ENCODE results near the gene RNFT2.

The RNFT2 gene

GRCh38 chr12:116790066-116790465 lies 52.0 kb downstream of the RNFT2 start:
- H3K27ac ChIP-seq, result no peak overlapping the region
- TF ChIP-seq, protein P1, sequence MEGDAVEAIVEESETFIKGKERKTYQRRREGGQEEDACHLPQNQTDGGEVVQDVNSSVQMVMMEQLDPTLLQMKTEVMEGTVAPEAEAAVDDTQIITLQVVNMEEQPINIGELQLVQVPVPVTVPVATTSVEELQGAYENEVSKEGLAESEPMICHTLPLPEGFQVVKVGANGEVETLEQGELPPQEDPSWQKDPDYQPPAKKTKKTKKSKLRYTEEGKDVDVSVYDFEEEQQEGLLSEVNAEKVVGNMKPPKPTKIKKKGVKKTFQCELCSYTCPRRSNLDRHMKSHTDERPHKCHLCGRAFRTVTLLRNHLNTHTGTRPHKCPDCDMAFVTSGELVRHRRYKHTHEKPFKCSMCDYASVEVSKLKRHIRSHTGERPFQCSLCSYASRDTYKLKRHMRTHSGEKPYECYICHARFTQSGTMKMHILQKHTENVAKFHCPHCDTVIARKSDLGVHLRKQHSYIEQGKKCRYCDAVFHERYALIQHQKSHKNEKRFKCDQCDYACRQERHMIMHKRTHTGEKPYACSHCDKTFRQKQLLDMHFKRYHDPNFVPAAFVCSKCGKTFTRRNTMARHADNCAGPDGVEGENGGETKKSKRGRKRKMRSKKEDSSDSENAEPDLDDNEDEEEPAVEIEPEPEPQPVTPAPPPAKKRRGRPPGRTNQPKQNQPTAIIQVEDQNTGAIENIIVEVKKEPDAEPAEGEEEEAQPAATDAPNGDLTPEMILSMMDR (IDR thresholded peaks at IDR 0.05), result no peak
- no peak overlapping the region for H3K4me3 ChIP-seq
- DNase-seq (ENCODE audit: low spot score), result no peak

DNA sequence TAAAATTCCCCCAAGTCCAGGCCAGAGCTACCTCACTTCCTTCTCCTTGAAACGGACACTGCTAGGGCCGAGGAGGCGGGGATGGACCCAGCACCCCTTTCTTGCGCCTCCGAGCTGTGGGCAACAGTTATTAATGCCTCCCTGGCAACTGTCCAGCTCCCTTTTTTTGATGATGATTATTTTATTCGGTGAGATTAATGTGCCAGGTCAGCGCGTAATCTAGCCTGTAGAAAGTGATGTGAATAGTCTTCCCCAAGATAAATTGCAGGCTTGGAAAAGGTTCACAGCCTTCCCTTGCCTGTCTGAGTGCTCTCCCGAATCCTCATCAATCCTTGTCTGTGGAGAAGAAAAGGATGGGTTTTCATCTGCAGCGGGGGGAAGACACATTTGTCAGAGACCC lies 54.3 kb downstream of the RNFT2 start:
- Histone ChIP-seq H3K27ac (no peak overlapping the region), H3K4me3 (no peak overlapping the region)
- TF ChIP-seq, protein P1 (IDR thresholded peaks at IDR 0.05), result no peak
- no peak for DNase-seq (ENCODE audit: low spot score)

GRCh38 chr12:116794725-116795124 lies 56.6 kb downstream of the RNFT2 start:
- Histone ChIP-seq H3K27ac (no peak overlapping the region), H3K4me3 (no peak overlapping the region)
- TF ChIP-seq, protein P1 (IDR thresholded peaks at IDR 0.05), result no peak
- no peak for DNase-seq (ENCODE audit: low spot score)

- TF ChIP-seq, protein P1 (IDR thresholded peaks at IDR 0.05), result no peak
- DNase-seq (ENCODE audit: low spot score), result no peak
- Histone ChIP-seq H3K27ac (no peak overlapping the region), H3K4me3 (no peak overlapping the region)
Measured at GRCh38 chr12:116797885-116798284, 59.8 kb downstream of the RNFT2 start.

DNA sequence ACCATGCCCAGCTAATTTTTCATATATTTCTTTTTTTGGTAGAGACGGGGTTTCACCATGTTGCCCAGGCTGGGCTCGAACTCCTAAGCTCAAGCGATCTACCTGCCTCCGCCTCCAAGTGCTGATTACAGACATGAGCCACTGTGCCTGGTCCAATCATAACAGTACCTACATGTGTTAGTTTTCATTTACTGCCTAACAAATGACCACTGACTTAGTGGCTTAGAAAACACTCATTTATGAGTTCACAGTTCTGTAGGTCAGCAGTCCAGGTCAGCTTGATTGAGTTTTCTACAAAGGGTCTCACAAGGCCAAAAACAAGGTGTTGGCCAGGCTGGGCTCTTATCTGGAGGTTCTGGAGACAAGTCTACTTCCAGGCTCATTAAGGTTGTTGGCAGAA lies 60.6 kb downstream of the RNFT2 start:
- TF ChIP-seq, protein P1 (IDR thresholded peaks at IDR 0.05), result no peak
- Histone ChIP-seq H3K4me3 (no peak overlapping the region), H3K27ac (no peak overlapping the region)
- DNase-seq (ENCODE audit: low spot score), result no peak

DNA sequence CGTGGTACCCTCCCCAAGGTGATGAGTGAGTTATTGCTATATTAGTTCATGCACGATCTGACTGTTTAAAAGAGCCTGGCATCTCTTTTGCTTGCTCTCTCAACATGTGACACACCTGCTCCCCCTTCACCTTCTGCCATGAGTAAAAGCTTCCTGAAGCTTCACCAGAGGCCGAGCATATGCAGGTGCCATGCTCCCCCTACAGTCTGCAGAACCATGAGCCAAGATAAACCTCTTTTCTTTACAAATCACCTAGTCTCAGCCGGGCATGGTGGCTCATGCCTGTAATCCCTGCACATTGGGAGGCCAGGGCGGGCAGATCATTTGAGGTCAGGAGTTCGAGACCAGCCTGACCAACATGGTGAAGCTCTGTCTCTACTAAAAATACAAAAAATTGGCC lies 61.8 kb downstream of the RNFT2 start:
- no peak for DNase-seq (ENCODE audit: low spot score)
- Histone ChIP-seq H3K4me3 (no peak overlapping the region), H3K27ac (no peak overlapping the region)
- TF ChIP-seq, protein P1 (IDR thresholded peaks at IDR 0.05), result no peak

DNA sequence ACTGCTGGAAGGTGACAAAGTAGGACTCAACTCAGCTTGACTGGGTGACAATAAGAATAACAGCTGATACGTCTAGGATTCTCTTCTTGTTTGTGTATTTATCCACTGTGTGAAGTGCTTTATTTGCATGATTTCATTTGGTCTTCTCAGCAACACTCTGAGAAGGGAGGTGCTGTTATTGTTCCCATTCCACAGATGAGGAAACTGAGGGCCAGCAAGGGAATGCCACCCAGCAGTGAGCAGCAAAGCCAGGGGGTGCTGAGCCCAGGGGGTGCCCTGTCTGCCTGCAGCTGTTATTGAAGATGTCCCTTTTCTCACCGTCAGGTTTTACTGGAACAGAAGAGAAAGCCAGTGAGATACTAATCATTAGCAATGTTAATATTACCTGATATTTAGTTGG lies 62.8 kb downstream of the RNFT2 start:
- Histone ChIP-seq H3K4me3 (no peak overlapping the region), H3K27ac (no peak overlapping the region)
- TF ChIP-seq, protein P1 (IDR thresholded peaks at IDR 0.05), result no peak
- no peak for DNase-seq (ENCODE audit: low spot score)
